Stimulated activated naive CD8-positive, alpha-beta T cell treated with anti-CD3 and anti-CD28 coated beads, Interleukin-15, amount 100 ng/mL, for 72 hours (primary cell): ENCODE results near the gene INPPL1.
A peak's percentile ranks its signal among the peaks of the same experiment; 100 is the strongest.
"Not testable (repeated sequence)": the region's sequence is repeated elsewhere in the genome, so short reads cannot be mapped to it uniquely, and the experiment has no call there.

Experiments
- ATAC-seq: fragments of 150-1000 bp; cut with Tn5 transposase; 2 replicates; pipeline ENCODE4 v1.10.0; 2021; ENCODE audit warnings: mild to moderate bottlenecking, moderate library complexity
- DNase-seq, 2 donors: peaks; one replicate each; pipeline ENCODE4 v3.0.0; 2021 to 2022
- H3K27ac Mint-ChIP-seq, 2 donors: one replicate each; pipeline ENCODE4 v1.8.0; 2022; ENCODE audit warnings: mild to moderate bottlenecking in 2 of 2, mixed read lengths in 2 of 2, moderate library complexity in 2 of 2
- H3K27me3 Mint-ChIP-seq: one replicate; pipeline ENCODE4 v1.8.0; 2022; ENCODE audit warnings: mixed read lengths
- H3K4me1 Mint-ChIP-seq: one replicate; pipeline ENCODE4 v1.8.0; 2022; ENCODE audit warnings: mild to moderate bottlenecking, mixed read lengths
- H3K4me3 Mint-ChIP-seq, 2 donors: one replicate each; pipeline ENCODE4 v1.8.0; 2022; ENCODE audit warnings: mild to moderate bottlenecking in 2 of 2, mixed read lengths in 2 of 2, moderate library complexity in 1 of 2
- H3K9me3 Mint-ChIP-seq, 2 donors: one replicate each; pipeline ENCODE4 v1.8.0; 2022; ENCODE audit warnings: mixed read lengths in 2 of 2

Gene INPPL1, protein sequence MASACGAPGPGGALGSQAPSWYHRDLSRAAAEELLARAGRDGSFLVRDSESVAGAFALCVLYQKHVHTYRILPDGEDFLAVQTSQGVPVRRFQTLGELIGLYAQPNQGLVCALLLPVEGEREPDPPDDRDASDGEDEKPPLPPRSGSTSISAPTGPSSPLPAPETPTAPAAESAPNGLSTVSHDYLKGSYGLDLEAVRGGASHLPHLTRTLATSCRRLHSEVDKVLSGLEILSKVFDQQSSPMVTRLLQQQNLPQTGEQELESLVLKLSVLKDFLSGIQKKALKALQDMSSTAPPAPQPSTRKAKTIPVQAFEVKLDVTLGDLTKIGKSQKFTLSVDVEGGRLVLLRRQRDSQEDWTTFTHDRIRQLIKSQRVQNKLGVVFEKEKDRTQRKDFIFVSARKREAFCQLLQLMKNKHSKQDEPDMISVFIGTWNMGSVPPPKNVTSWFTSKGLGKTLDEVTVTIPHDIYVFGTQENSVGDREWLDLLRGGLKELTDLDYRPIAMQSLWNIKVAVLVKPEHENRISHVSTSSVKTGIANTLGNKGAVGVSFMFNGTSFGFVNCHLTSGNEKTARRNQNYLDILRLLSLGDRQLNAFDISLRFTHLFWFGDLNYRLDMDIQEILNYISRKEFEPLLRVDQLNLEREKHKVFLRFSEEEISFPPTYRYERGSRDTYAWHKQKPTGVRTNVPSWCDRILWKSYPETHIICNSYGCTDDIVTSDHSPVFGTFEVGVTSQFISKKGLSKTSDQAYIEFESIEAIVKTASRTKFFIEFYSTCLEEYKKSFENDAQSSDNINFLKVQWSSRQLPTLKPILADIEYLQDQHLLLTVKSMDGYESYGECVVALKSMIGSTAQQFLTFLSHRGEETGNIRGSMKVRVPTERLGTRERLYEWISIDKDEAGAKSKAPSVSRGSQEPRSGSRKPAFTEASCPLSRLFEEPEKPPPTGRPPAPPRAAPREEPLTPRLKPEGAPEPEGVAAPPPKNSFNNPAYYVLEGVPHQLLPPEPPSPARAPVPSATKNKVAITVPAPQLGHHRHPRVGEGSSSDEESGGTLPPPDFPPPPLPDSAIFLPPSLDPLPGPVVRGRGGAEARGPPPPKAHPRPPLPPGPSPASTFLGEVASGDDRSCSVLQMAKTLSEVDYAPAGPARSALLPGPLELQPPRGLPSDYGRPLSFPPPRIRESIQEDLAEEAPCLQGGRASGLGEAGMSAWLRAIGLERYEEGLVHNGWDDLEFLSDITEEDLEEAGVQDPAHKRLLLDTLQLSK

DNA sequence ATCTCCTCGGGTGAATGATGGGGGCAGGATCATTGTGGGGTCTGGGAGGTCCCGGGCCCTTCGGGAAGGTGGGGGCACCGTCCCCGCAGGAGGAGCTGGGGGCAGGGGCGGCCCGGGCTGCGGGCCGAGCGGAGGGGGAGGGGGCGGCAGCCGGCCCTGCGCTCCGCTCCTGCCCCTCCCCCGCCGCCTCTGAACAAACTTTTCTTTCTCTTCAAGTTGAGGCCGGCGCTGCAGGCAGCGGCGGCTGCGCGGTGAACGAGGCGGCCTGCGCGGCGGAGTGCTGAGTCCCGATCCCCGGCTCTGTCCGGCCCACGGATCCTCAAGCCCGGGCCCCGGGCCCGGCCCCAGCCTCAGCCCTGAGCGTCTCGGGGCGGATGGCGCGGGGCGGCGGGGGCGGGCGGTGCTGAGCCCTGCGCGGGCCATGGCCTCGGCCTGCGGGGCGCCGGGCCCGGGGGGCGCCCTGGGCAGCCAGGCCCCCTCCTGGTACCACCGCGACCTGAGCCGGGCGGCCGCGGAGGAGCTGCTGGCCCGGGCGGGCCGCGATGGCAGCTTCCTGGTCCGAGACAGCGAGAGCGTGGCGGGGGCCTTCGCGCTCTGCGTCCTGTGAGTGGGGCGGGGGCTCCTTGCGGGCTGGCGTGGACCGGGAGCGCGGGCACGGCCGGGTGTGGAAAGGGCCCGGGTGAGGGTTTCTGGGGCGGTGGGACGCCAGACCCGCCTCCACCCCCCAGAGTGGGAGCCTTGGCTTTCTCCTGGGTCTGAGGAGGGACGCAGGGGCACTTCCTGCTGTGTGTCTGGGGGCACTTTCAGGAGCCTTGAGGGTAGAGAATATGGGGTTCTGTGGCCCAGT, at the start of gene INPPL1:
TSS of gene INPPL1 (plus strand) at position 204 of the 847 bp plus-strand sequence. CDS start at position 422, 218 bp downstream.
- H3K4me3 Mint-ChIP-seq, result peak within 1 kb of the TSS; percentile 93 to 97
- no peaks in the 10 kb centered on the region for H3K9me3 Mint-ChIP-seq
- ATAC-seq (peak; percentile 11), DNase-seq (peak; percentile 41 to 52)
- H3K27ac Mint-ChIP-seq, result peak within 1 kb of the TSS; percentile 97
- H3K27me3 Mint-ChIP-seq, result no peaks in the 10 kb centered on the region
- peaks cover 48% of the 10 kb centered on the region for H3K4me1 Mint-ChIP-seq

GRCh38 chr11:72177656-72178055, 46.9 kb upstream of the INPPL1 start:
- Mint-ChIP-seq H3K27me3 (peaks cover 12% of the 10 kb centered on the region), H3K9me3 (no peaks in the 10 kb centered on the region), H3K27ac (no peak overlapping the region), H3K4me3 (no peak overlapping the region), H3K4me1 (no peaks in the 10 kb centered on the region)
- DNase-seq (no peak), ATAC-seq (no peak)

DNA sequence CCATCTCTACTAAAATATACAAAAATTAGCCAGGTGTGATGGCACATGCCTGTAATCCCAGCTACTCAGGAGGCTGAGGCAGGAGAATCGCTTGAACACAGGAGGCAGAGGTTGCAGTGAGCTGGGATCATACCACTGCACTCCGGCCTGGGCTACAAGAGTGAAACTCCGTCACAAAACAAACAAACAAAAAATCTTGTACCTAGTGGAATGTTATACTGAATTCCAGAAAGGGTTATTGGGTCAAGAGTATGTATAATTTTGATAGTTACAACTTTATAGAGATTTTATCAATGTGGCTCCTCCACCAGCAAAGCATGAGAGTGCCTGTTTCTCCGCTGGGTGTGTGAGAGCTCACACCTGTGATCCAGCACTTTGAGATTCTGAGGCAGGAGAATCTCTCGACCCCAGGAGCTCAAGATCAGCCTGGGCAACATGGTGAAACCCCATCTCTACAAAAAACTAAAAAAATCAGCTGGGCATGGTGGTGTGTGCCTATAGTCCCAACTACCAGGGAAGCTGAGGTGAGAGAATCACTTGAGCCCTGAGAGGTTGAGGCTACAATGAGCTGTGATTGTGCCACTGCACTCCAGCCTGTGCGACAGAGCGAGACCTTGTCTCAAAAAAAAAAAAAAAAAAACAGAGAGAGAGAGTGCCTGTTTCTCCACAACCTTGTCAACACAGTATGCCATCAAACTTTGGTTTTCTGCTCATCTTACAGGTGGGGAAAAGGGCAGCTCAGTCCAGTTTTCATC, 45.3 kb upstream of the INPPL1 start:
- DNase-seq, result no peak
- peak overlapping the region in 1 of 2 donors; percentile 63 for H3K27ac Mint-ChIP-seq
- H3K4me1 Mint-ChIP-seq, result peaks cover 5% of the 10 kb centered on the region
- H3K9me3 Mint-ChIP-seq, result no peaks in the 10 kb centered on the region
- no peak for ATAC-seq
- H3K27me3 Mint-ChIP-seq, result peaks cover 12% of the 10 kb centered on the region
- no peak overlapping the region for H3K4me3 Mint-ChIP-seq

DNA sequence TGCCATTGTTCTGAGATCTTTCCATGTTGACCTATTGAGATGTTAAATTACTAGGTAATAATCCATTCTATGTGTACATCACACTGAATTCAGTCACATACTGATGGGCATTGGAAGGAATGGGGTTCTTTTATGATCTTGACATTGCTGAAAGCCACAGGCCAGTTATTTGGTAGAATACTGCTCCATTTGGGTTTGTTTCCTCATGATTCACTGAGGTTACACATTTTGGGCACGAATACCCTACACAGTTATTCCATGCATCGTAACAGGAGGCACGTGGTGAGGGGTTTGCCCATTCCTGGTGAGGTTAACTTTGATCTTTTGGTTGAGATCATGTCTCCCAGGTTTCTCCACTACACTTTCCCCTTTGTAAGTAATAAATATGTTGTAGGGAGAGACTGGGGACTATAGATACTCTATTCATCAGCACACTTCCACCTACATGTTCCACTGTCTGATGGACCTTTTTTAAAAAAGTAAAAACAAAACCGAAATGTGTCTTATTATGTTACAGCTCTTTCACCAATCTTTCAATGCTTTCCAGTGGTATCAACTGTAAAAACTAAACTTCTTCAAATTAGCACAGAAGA, 44.7 kb upstream of the INPPL1 start:
- Mint-ChIP-seq H3K27me3 (peaks cover 12% of the 10 kb centered on the region), H3K27ac (no peak overlapping the region), H3K4me1 (peaks cover 5% of the 10 kb centered on the region), H3K4me3 (no peak overlapping the region), H3K9me3 (no peaks in the 10 kb centered on the region)
- ATAC-seq (no peak), DNase-seq (no peak)

DNA sequence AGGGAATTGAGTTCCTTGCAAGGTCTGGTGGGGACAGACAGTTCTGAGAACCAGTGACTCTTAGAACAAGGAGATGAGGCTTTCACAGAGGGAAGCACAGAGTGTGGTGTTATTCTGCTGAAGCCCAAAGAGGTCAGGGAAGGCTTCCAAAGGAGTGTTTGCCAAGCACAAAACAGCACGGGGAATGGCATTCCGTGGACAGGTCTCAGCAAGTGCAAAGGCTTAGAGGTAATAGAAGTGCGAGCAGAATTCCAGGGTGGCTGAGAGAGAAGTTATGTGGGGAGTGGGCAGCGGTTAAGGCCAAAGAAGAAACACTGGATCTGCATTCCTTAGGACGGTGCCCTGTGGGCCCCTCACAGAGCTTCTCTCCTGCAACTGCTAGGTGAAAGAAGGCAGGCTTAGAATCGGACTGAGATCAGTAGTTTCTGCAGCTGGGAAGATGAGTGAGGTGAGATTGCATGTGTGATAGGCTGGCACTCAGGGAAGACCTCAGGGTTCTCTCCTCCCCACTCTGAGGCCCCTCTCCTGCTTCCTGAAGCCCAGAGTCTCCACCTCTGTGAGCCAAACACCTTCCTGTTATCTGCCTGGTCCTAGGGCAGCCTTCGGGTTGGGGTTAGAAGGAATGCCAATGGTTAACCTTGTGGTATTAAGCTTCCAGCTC, 43.5 kb upstream of the INPPL1 start:
- not testable (repeated sequence) for H3K4me3 Mint-ChIP-seq, DNase-seq, H3K27ac Mint-ChIP-seq, H3K4me1 Mint-ChIP-seq, ATAC-seq, H3K9me3 Mint-ChIP-seq
- H3K27me3 Mint-ChIP-seq, result peaks cover 12% of the 10 kb centered on the region

DNA sequence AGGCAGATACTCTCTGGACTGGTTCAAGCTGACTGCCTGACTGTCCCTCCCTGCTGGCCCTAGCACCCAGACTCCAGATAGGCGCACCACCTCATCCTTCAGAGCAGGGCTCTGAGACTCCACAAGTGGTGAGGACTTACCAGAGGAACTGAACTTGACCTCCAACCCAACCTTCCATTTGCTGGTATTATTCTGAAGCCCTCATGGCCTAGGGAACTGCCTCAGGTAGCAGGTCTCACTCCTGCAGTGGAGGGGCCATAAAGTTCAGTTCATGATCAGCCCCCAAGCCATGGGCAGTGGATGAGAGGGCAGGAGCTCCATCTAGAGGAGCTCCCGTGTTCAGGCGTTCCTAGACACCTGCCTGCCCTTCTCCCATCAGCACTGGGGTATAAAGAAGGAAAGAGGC, 43.0 kb upstream of the INPPL1 start:
- not testable (repeated sequence) for H3K4me1 Mint-ChIP-seq, H3K27ac Mint-ChIP-seq, DNase-seq, H3K9me3 Mint-ChIP-seq, ATAC-seq, H3K4me3 Mint-ChIP-seq
- peaks cover 12% of the 10 kb centered on the region for H3K27me3 Mint-ChIP-seq

DNA sequence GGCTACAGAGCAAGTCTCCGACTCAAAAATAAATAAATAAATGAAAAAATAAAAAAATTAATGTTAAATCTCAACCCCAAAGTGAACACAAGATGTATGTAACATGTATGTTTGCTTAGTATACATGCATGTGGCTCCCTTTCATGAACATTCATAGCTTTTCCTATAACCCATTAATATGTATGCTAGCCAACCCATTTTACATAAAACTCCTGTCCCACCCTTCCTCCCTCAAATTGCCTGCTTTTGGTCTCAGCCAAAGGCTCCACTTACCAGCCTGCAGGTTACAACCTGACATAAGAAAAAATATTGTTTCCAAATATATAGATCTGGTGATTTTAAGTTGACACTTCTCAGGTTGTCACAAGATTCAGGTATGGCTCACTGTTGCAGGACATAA, 36.3 kb upstream of the INPPL1 start:
- peaks cover 3% of the 10 kb centered on the region for H3K4me1 Mint-ChIP-seq
- no peaks in the 10 kb centered on the region for H3K9me3 Mint-ChIP-seq
- H3K27me3 Mint-ChIP-seq, result no peaks in the 10 kb centered on the region
- DNase-seq, result no peak
- H3K4me3 Mint-ChIP-seq, result no peak overlapping the region
- H3K27ac Mint-ChIP-seq, result no peak overlapping the region
- no peak for ATAC-seq

DNA sequence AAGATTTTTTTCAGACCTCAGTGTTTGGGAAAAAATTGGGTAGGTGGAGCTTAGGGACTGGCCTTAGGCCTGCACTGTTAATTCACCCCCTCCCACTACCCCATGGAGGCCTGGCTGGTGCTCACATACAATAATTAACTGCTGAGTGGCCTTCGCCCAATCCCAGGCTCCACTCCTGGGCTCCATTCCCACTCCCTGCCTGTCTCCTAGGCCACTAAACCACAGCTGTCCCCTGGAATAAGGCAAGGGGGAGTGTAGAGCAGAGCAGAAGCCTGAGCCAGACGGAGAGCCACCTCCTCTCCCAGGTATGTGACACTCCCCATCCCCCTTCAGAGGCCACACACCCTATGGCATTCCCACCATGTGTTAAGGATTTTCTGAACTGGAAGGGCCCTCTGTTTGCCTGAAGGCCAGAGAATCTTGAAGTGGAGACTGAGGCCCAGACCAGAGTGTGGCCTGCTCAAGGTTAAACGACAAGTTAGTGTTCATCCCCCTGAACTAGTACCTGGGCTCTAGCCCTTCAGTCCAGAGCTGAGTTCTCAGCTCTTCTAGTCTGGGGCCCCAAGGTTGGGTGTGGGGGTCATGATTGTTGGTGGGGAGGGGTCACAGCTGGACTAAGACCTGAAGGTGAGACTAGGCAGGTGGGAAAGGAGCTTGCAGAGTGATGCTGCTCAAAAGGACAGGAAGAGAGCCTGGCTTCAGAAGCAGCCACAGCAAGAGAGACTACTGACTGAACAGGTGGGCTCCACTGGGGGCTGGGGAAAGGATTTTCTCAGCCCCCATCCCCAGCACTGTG, 34.9 kb upstream of the INPPL1 start:
- Mint-ChIP-seq H3K4me3 (no peak overlapping the region), H3K9me3 (no peaks in the 10 kb centered on the region), H3K4me1 (no peaks in the 10 kb centered on the region), H3K27ac (peak overlapping the region in 1 of 2 donors; percentile 50), H3K27me3 (no peaks in the 10 kb centered on the region)
- DNase-seq (no peak), ATAC-seq (no peak)

- Mint-ChIP-seq H3K27me3 (no peaks in the 10 kb centered on the region), H3K9me3 (no peaks in the 10 kb centered on the region), H3K4me1 (no peaks in the 10 kb centered on the region), H3K27ac (peak overlapping the region in 1 of 2 donors; percentile 5), H3K4me3 (no peak overlapping the region)
- ATAC-seq (no peak), DNase-seq (no peak)
Measured at GRCh38 chr11:72190631-72191071, 33.9 kb upstream of the INPPL1 start.

DNA sequence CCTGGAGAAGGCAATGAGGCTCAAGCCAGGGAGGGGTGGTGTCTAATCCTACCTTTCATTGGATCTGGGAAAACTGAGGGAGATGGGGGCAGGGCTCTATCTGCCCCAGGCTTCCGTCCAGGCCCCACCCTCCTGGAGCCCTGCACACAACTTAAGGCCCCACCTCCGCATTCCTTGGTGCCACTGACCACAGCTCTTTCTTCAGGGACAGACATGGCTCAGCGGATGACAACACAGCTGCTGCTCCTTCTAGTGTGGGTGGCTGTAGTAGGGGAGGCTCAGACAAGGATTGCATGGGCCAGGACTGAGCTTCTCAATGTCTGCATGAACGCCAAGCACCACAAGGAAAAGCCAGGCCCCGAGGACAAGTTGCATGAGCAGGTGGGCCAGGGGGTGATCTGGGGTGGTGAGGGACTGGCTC, 32.6 kb upstream of the INPPL1 start, which contains the start of gene FOLR1:
TSS of gene FOLR1 (plus strand) at position 180 of the 421 bp plus-strand sequence. CDS start at position 214, 34 bp downstream.
- DNase-seq (no peak), ATAC-seq (no peak)
- no peaks in the 10 kb centered on the region for H3K4me1 Mint-ChIP-seq
- H3K4me3 Mint-ChIP-seq, result no peak within 1 kb of the TSS
- H3K9me3 Mint-ChIP-seq, result no peaks in the 10 kb centered on the region
- H3K27me3 Mint-ChIP-seq, result no peaks in the 10 kb centered on the region
- peak within 1 kb of the TSS in 1 of 2 donors; percentile 28 for H3K27ac Mint-ChIP-seq

GRCh38 chr11:72195518-72196270, 28.9 kb upstream of the INPPL1 start:
- Mint-ChIP-seq H3K27ac (no peak overlapping the region), H3K27me3 (no peaks in the 10 kb centered on the region), H3K9me3 (no peaks in the 10 kb centered on the region), H3K4me1 (no peaks in the 10 kb centered on the region), H3K4me3 (no peak overlapping the region)
- ATAC-seq (no peak), DNase-seq (no peak)

GRCh38 chr11:72201445-72201844, 23.1 kb upstream of the INPPL1 start:
- not testable (repeated sequence) for H3K27ac Mint-ChIP-seq, H3K4me3 Mint-ChIP-seq, H3K27me3 Mint-ChIP-seq, ATAC-seq, DNase-seq, H3K9me3 Mint-ChIP-seq, H3K4me1 Mint-ChIP-seq
